Activated CD8-positive, alpha-beta memory T cell treated with anti-CD3 and anti-CD28 coated beads for 1 hour (primary cell): ENCODE data around the gene RACGAP1.

ENCODE experiments used
- DNase-seq, 2 donors: peaks; one replicate each; pipeline ENCODE4 v3.0.0-alpha.2; 2020; ENCODE audit warnings: low read depth in 1 of 2; ENCODE audit errors: extremely low read depth in 1 of 2

Gene RACGAP1

GRCh38 chr12:50025187-50026059, at the start of gene RACGAP1:
TSS of gene RACGAP1 (minus strand) at chr12:50025494. CDS start at chr12:50016715, 8,779 bp downstream.
- DNase-seq, result peak; percentile 84 to 94

- DNase-seq, result no peak
Observed at GRCh38 chr12:50073712-50074111, 48.4 kb upstream of the RACGAP1 start.

- no peak for DNase-seq
Observed at GRCh38 chr12:50073206-50073605, 47.9 kb upstream of the RACGAP1 start.

GRCh38 chr12:50072198-50072907, 47.1 kb upstream of the RACGAP1 start:
- no peak for DNase-seq

- peak; percentile 18 to 55 for DNase-seq
Observed at GRCh38 chr12:50070314-50071060, 45.2 kb upstream of the RACGAP1 start.

- DNase-seq, result no peak
Observed at GRCh38 chr12:50069539-50069938, 44.2 kb upstream of the RACGAP1 start.

- DNase-seq, result no peak
Observed at GRCh38 chr12:50069069-50069468, 43.8 kb upstream of the RACGAP1 start.

- DNase-seq, result no peak
Observed at GRCh38 chr12:50066402-50066801, 41.1 kb upstream of the RACGAP1 start.

GRCh38 chr12:50065726-50066310, 40.5 kb upstream of the RACGAP1 start:
- no peak for DNase-seq

- no peak for DNase-seq
Observed at GRCh38 chr12:50062728-50063460, 37.6 kb upstream of the RACGAP1 start.

GRCh38 chr12:50061946-50062686, 36.8 kb upstream of the RACGAP1 start:
- no peak for DNase-seq

- no peak for DNase-seq
Observed at GRCh38 chr12:50061171-50061570, 35.9 kb upstream of the RACGAP1 start.

GRCh38 chr12:50060120-50060468, 34.8 kb upstream of the RACGAP1 start:
- DNase-seq, result no peak

GRCh38 chr12:50059440-50060119, 34.3 kb upstream of the RACGAP1 start:
- peak in 1 of 2 donors; percentile 45 for DNase-seq

- DNase-seq, result no peak
Observed at GRCh38 chr12:50058743-50059312, 33.5 kb upstream of the RACGAP1 start.

- DNase-seq, result no peak
Observed at GRCh38 chr12:50057896-50058670, 32.8 kb upstream of the RACGAP1 start.

GRCh38 chr12:50057000-50057841, 31.9 kb upstream of the RACGAP1 start, which contains the start of gene ASIC1:
TSS of gene ASIC1 (plus strand) at chr12:50057596. CDS start at chr12:50058767, 1,171 bp downstream.
- DNase-seq, result no peak
